Measurements from ENCODE around the gene ACO1.

GRCh38 chr9:32384002-32384363, 460 bp upstream of the ACO1 start:
- TF ChIP-seq EZH2 (IDR thresholded peaks at IDR 0.05; ENCODE audit: borderline replicate concordance, low read depth, low read length, severe bottlenecking), result no peak
- TF ChIP-seq POLR2A (IDR thresholded peaks at IDR 0.05; ENCODE audit: low read depth, low read length), result no peak

Data from endothelial cell of umbilical vein (primary cell).